ENCODE data around the gene FSD1. TPM values are rescaled to one million over a fixed set of nuclear protein-coding genes. Genes with fewer than 3 reads are reported as not detected.

The FSD1 gene
- total and polyA plus RNA-seq, 9 of the 15 experiments (the other 6 are each of a cell fraction or from before 2014, with no cell fraction given) = 0.11 to 1.9 (median 0.94) TPM; not detected in 1

- H2AFZ ChIP-seq (ENCODE audit: low read depth, low read length) = peak overlapping the region; percentile 95
- DNase-seq (ENCODE audit: extremely low read depth in 1 of 4, low spot score in 3 of 4) = peak; percentile 90 to 97 (median 92)
- intact Hi-C loops (cut with micrococcal nuclease) (no loop called here), in situ Hi-C loops (cut with MboI) (no loop called here)
- peak overlapping the region; percentile 72 for H3K27ac ChIP-seq (ENCODE audit: extremely low read depth, low read depth, low read length)
- H3K4me3 ChIP-seq = peak overlapping the region; percentile 54
- peaks cover 19% of the 10 kb centered on the region for H3K79me2 ChIP-seq (ENCODE audit: control insufficient read depth, insufficient read depth, low read length)
- ATAC-seq = peak; percentile 87
- POLR2A ChIA-PET = interaction anchor here (0.7 to 0.9 kb wide), 3 partner anchors 10 to 48 kb away, joined by 3 to 6 read pairs (median 6); partner anchors contain the start of gene MPND
- H3K4me1 ChIP-seq (replicated peaks in 1 of 2; ENCODE audit: control insufficient read depth in 2 of 2, insufficient read depth in 2 of 2, low read length in 2 of 2) = peaks cover 2 to 54% of the 10 kb centered on the region in 2 experiments; a peak in 3 of 5 replicates
- H3K9me3 ChIP-seq (replicated peaks; ENCODE audit: control insufficient read depth, insufficient read depth, low read depth, low read length) = no peaks in the 10 kb centered on the region
- no peaks in the 10 kb centered on the region; a peak in 1 of 5 replicates for H3K27me3 ChIP-seq (ENCODE audit: control insufficient read depth in 2 of 2, insufficient read depth in 2 of 2, low read length in 2 of 2)
- no TSS peak for BruUV-seq (replicated peaks)
- H3K9me1 ChIP-seq (ENCODE audit: control insufficient read depth, insufficient read depth, low read length) = no peaks in the 10 kb centered on the region
- peaks cover 4% of the 10 kb centered on the region for H3K36me3 ChIP-seq (ENCODE audit: control insufficient read depth, insufficient read depth, low read length)
- peaks cover 7% of the 10 kb centered on the region; the same call in 1 of the 2 replicates for H4K20me1 ChIP-seq (replicated peaks; ENCODE audit: control insufficient read depth, insufficient read depth, low read length)
- peak overlapping the region; percentile 93 for H3K4me2 ChIP-seq (ENCODE audit: insufficient read depth, low read length)
- WGBS (ENCODE audit: insufficient coverage, low coverage, missing lambda C conversion rate) = under 1% methylated on average over 23 of the region's 30 CpGs
- FAIRE-seq = peak; percentile 98
- CTCF ChIA-PET (ENCODE audit: low intra/inter-chr PET ratio) = no interaction called here
- H3K9ac ChIP-seq (ENCODE audit: insufficient read depth in 1 of 2, low read depth in 2 of 2, low read length in 2 of 2) = peak overlapping the region; percentile 66 to 94
- TF ChIP-seq SREBF2 (CRISPR knock-in tag; IDR thresholded peaks at IDR 0.05) (no peak), NFYB (IDR thresholded peaks at IDR 0.05; ENCODE audit: extremely low read depth, insufficient read length) (no peak), OTX1 (CRISPR knock-in tag; IDR thresholded peaks at IDR 0.05) (no peak), ZFX (CRISPR knock-in tag; IDR thresholded peaks at IDR 0.05) (peak; percentile 63; the same call in 1 of the 2 replicates), HNRNPK (IDR thresholded peaks at IDR 0.05; ENCODE audit: low read depth, low read length, poor library complexity, severe bottlenecking) (no peak), NR1H2 (CRISPR knock-in tag; IDR thresholded peaks at IDR 0.05) (no peak), CBFA2T3 (IDR thresholded peaks at IDR 0.05) (no peak), CBX5 (IDR thresholded peaks at IDR 0.05; ENCODE audit: borderline replicate concordance, low read depth) (no peak), PTRF (tag; IDR thresholded peaks at IDR 0.05) (no peak), ZNF217 (CRISPR knock-in tag; IDR thresholded peaks at IDR 0.05) (no peak), RAD51 (IDR thresholded peaks at IDR 0.05; ENCODE audit: borderline replicate concordance, low read depth) (peak; percentile 57; the same call in 1 of the 2 replicates), PURB (CRISPR knock-in tag; IDR thresholded peaks at IDR 0.05; ENCODE audit: low read depth) (no peak), NEUROD1 (IDR thresholded peaks at IDR 0.05; ENCODE audit: borderline replicate concordance, low read depth, low read length, partially characterized antibody) (no peak)
- TF ChIP-seq, protein P1, sequence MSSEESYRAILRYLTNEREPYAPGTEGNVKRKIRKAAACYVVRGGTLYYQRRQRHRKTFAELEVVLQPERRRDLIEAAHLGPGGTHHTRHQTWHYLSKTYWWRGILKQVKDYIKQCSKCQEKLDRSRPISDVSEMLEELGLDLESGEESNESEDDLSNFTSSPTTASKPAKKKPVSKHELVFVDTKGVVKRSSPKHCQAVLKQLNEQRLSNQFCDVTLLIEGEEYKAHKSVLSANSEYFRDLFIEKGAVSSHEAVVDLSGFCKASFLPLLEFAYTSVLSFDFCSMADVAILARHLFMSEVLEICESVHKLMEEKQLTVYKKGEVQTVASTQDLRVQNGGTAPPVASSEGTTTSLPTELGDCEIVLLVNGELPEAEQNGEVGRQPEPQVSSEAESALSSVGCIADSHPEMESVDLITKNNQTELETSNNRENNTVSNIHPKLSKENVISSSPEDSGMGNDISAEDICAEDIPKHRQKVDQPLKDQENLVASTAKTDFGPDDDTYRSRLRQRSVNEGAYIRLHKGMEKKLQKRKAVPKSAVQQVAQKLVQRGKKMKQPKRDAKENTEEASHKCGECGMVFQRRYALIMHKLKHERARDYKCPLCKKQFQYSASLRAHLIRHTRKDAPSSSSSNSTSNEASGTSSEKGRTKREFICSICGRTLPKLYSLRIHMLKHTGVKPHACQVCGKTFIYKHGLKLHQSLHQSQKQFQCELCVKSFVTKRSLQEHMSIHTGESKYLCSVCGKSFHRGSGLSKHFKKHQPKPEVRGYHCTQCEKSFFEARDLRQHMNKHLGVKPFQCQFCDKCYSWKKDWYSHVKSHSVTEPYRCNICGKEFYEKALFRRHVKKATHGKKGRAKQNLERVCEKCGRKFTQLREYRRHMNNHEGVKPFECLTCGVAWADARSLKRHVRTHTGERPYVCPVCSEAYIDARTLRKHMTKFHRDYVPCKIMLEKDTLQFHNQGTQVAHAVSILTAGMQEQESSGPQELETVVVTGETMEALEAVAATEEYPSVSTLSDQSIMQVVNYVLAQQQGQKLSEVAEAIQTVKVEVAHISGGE (CRISPR knock-in tag; IDR thresholded peaks at IDR 0.05) = no peak
- TF ChIP-seq, protein P2, sequence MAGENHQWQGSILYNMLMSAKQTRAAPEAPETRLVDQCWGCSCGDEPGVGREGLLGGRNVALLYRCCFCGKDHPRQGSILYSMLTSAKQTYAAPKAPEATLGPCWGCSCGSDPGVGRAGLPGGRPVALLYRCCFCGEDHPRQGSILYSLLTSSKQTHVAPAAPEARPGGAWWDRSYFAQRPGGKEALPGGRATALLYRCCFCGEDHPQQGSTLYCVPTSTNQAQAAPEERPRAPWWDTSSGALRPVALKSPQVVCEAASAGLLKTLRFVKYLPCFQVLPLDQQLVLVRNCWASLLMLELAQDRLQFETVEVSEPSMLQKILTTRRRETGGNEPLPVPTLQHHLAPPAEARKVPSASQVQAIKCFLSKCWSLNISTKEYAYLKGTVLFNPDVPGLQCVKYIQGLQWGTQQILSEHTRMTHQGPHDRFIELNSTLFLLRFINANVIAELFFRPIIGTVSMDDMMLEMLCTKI (IDR thresholded peaks at IDR 0.05; ENCODE audit: partially characterized antibody) = no peak
- TF ChIP-seq, protein P3, sequence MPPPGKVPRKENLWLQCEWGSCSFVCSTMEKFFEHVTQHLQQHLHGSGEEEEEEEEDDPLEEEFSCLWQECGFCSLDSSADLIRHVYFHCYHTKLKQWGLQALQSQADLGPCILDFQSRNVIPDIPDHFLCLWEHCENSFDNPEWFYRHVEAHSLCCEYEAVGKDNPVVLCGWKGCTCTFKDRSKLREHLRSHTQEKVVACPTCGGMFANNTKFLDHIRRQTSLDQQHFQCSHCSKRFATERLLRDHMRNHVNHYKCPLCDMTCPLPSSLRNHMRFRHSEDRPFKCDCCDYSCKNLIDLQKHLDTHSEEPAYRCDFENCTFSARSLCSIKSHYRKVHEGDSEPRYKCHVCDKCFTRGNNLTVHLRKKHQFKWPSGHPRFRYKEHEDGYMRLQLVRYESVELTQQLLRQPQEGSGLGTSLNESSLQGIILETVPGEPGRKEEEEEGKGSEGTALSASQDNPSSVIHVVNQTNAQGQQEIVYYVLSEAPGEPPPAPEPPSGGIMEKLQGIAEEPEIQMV (tag; conservative IDR thresholded peaks at IDR 0.05; ENCODE audit: low read depth) = no peak
Observed at GRCh38 chr19:4327252-4327876, 23.0 kb downstream of the FSD1 start.
